OCI-LY1 (cell line): ENCODE measurements around the gene DKK3.

Experiments
- CTCF ChIP-seq: fragments of 200-600 bp; sonication (generic), shearing (Covaris generic); IDR thresholded peaks from 2 replicates; pipeline ENCODE4 v1.5.1; 2017; ENCODE audit warnings: mild to moderate bottlenecking, antibody characterized with exemption, low read length, moderate library complexity, mixed read lengths
- EZH2 ChIP-seq: fragments of 200-600 bp; sonication (generic), shearing (Covaris generic); IDR thresholded peaks from 2 replicates; pipeline ENCODE4 v1.8.0; 2017; ENCODE audit warnings: borderline replicate concordance, mixed run types, mild to moderate bottlenecking, antibody characterized with exemption, low read length, moderate library complexity, mixed read lengths

GRCh38 chr11:11988681-11989261 lies 19.7 kb downstream of the DKK3 start:
- TF ChIP-seq EZH2 = no peak
- TF ChIP-seq CTCF = no peak
